BJ (cell line): ENCODE data around the gene MCC. TPM values are rescaled to one million over a fixed set of nuclear protein-coding genes. Genes with fewer than 3 reads are reported as not detected.

Experiments used
- CTCF ChIA-PET: fragments of 350-600 bp; formaldehyde crosslinking; extraction: SDS; loops from one replicate; lab custom pipeline; 2021; ENCODE audit warnings: antibody characterized with exemption, inconsistent platforms; lab: Yijun Ruan, JAX
- POLR2A ChIA-PET: fragments of 300-600 bp; sonication (Branson Sonifier 250); formaldehyde crosslinking; extraction: SDS; loops from one replicate; lab custom pipeline; 2021; ENCODE audit warnings: antibody characterized with exemption; lab: Charles Lee
- DNase-seq: peaks from one replicate; pipeline ENCODE4 v3.0.0-alpha.2; 2011; ENCODE audit warnings: low read depth
- H3K27me3 ChIP-seq: 2 replicates; pipeline ENCODE4 v1.6.0; 2011; ENCODE audit warnings: low read length; ENCODE audit not compliant: control insufficient read depth, insufficient read depth
- H3K36me3 ChIP-seq: 2 replicates; pipeline ENCODE4 v1.5.1; 2011; ENCODE audit warnings: low read length; ENCODE audit not compliant: control insufficient read depth, insufficient read depth
- H3K4me3 ChIP-seq: 2 replicates; pipeline ENCODE4 v1.5.1; 2011; ENCODE audit warnings: low read depth, mild to moderate bottlenecking, control low read depth, low read length
- CTCF ChIP-seq: IDR thresholded peaks from 2 replicates; pipeline ENCODE4 v1.5.1; 2011; ENCODE audit warnings: low read depth, mild to moderate bottlenecking, control low read depth, inconsistent platforms, low read length, moderate library complexity; ENCODE audit not compliant: insufficient read depth
- polyA plus RNA-seq: library from polyadenylated mRNA; depleted of rRNA; stranded (reverse); fragments of >200 nt; gene quantifications from 2 replicates; pipeline ENCODE4 v1.2.3, GENCODE V29; 2011

MCC gene
- polyA plus RNA-seq, 1 experiment: 2.3 TPM

GRCh38 chr5:113273948-113274347, 214.3 kb downstream of the MCC start:
- POLR2A ChIA-PET: no interaction called here
- Histone ChIP-seq H3K27me3 (no peaks in the 10 kb centered on the region), H3K4me3 (no peak overlapping the region), H3K36me3 (no peaks in the 10 kb centered on the region)
- no peak for TF ChIP-seq CTCF
- CTCF ChIA-PET: interaction anchor here (1.0 to 1.1 kb wide), 2 partner anchors 10 to 15 kb away, joined by 3 read pairs; no protein-coding TSS in a partner anchor
- DNase-seq: no peak

- CTCF ChIA-PET: no interaction called here
- no peaks in the 10 kb centered on the region for H3K27me3 ChIP-seq
- TF ChIP-seq CTCF: no peak
- H3K36me3 ChIP-seq: no peaks in the 10 kb centered on the region
- DNase-seq: no peak
- POLR2A ChIA-PET: no interaction called here
- H3K4me3 ChIP-seq: no peak overlapping the region
Measured at GRCh38 chr5:113271745-113272454, 216.4 kb downstream of the MCC start.

DNA sequence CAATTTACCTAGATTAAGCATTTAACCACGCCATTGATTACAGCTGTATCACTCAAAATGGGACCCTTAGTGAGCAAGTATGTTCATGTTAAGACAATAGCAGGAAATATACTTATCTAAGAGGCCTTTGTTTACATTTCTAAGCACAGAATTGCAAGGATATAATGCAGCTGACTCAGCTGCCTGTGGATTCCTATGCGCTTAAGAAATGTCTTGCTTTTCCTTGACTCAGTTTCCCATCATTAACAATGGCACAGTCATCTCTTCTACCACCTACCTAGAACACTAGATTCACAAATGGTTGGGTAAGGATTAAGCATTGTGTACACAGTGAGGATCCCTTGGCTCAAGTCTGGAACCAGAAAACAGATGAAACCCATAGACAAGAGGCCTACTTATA, 217.2 kb downstream of the MCC start:
- no peak for DNase-seq
- Histone ChIP-seq H3K4me3 (no peak overlapping the region), H3K36me3 (no peaks in the 10 kb centered on the region), H3K27me3 (no peaks in the 10 kb centered on the region)
- TF ChIP-seq CTCF: no peak
- CTCF ChIA-PET: no interaction called here
- POLR2A ChIA-PET: no interaction called here

DNA sequence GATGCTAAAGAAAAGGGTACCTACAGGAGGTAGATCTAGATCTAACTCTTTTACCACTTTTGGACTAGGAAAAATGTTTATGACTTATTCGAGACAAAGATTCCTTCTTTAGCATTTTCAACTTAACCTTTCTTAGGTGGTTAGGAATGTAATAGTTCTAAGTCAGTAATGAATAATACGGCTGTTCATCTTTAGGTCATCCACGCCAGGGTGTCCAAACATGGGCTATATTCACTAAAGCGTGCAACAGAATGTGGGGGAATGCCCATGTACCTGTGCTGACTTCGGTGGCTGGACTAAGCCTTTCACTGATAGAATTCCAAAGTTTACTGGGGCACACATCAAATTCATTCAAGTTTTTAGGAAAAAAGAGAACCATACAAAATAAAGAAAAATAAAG, 218.2 kb downstream of the MCC start:
- Histone ChIP-seq H3K36me3 (no peaks in the 10 kb centered on the region), H3K4me3 (no peak overlapping the region), H3K27me3 (no peaks in the 10 kb centered on the region)
- DNase-seq: no peak
- ChIA-PET CTCF (no interaction called here), POLR2A (no interaction called here)
- TF ChIP-seq CTCF: no peak

GRCh38 chr5:113269023-113269997, 218.9 kb downstream of the MCC start:
- H3K27me3 ChIP-seq: no peaks in the 10 kb centered on the region
- no peaks in the 10 kb centered on the region for H3K36me3 ChIP-seq
- ChIA-PET CTCF (interaction anchor here (1.3 kb wide), 1 partner anchor 10 kb away, joined by 5 read pairs; no protein-coding TSS in a partner anchor), POLR2A (no interaction called here)
- TF ChIP-seq CTCF: no peak
- H3K4me3 ChIP-seq: no peak overlapping the region
- DNase-seq: no peak
